Measurements from ENCODE around the gene CYP2E1.
"Not testable (repeated sequence)": the region's sequence is repeated elsewhere in the genome, so short reads cannot be mapped to it uniquely, and the experiment has no call there.

Gene CYP2E1

DNA sequence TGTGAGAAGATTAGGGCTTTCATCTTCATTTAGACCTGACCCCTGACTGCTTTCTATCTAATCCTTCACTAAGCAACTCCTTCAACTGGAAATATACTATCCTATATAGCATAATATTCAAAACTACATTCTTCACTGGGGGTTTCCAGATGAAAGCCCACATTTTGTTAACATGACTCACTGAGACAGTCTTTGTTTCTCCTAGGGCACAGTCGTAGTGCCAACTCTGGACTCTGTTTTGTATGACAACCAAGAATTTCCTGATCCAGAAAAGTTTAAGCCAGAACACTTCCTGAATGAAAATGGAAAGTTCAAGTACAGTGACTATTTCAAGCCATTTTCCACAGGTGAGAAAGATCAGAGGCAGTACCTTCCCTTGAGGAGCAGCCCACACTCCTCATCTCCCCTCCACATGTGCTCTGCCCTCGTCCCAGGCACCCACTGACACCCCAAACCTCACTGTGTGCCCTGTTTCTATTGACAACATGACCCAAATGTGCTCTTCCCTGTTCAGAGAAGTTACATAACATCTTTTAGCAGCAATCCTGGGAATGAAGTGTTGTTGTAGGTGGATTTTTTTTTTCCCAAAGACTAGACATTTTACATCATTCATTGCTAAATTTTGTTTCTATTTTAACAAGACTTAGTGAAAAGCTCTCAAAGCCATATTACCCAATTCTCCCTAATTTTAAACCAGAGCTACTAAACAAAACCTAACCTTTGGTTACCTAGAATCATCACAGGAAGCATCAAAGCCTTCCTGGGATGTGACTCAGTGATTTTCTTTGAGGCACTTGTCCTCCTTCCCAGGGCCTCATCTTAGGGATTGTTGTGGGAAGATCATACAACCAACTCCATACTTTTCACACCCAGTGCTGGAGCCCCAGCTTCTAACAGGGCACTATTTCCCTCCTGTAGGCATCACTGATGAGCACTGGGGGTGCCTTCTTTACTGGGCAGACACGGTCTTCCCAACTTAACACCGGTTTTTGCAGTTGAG is 10.7 kb downstream of the CYP2E1 start:
- no peak overlapping the region for H3K4me3 ChIP-seq (ENCODE audit: low read depth, low read length)
- TF ChIP-seq, protein P1, sequence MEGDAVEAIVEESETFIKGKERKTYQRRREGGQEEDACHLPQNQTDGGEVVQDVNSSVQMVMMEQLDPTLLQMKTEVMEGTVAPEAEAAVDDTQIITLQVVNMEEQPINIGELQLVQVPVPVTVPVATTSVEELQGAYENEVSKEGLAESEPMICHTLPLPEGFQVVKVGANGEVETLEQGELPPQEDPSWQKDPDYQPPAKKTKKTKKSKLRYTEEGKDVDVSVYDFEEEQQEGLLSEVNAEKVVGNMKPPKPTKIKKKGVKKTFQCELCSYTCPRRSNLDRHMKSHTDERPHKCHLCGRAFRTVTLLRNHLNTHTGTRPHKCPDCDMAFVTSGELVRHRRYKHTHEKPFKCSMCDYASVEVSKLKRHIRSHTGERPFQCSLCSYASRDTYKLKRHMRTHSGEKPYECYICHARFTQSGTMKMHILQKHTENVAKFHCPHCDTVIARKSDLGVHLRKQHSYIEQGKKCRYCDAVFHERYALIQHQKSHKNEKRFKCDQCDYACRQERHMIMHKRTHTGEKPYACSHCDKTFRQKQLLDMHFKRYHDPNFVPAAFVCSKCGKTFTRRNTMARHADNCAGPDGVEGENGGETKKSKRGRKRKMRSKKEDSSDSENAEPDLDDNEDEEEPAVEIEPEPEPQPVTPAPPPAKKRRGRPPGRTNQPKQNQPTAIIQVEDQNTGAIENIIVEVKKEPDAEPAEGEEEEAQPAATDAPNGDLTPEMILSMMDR (IDR thresholded peaks at IDR 0.05; ENCODE audit: low read depth, low read length, missing control alignments), result no peak
- DNase-seq (ENCODE audit: low read depth), result no peak

DNA sequence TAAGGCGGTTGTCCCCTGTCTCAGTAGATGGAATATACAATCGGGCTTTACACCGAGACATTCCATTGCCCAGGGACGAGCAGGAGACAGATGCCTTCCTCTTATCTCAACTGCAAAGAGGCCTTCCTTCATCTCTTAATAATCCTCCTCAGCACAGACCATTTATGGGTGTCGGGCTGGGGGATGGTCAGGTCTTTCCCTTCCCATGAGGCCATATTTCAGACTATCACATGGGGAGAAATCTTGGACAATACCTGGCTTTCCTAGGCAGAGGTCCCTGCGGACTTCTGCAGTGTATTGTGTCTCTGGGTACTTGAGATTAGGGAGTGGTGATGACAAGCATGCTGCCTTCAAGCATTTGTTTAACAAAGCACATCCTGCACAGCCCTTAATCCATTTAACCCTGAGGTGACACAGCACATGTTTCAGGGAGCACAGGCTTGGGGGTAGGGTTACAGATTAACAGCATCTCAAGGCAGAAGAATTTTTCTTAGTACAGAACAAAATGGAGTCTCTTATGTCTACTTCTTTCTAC is 14.3 kb downstream of the CYP2E1 start:
- not testable (repeated sequence) for DNase-seq (ENCODE audit: low read depth); H3K4me3 ChIP-seq (ENCODE audit: low read depth, low read length)

DNA sequence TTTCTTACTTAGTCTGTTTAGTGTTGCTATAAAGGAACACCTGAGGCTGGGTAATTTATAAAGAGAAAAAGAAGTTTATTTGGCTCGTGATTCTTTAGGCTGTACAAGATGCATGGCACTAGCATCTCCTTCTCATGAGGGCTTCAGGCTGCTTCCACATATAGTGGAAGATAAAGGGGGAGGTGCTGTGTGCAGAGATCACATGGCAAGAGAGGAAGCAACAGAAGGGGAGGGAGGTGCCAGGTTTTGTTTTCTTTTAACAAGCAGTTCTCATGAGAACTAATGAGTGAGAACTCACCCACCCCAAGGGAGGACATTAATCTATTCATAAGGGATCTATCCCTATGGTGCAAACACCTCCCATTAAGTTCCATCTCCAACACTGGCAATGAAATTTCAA is 17.3 kb downstream of the CYP2E1 start:
- no peak overlapping the region for H3K4me3 ChIP-seq (ENCODE audit: low read depth, low read length)
- TF ChIP-seq, protein P1 (IDR thresholded peaks at IDR 0.05; ENCODE audit: low read depth, low read length, missing control alignments), result no peak
- DNase-seq (ENCODE audit: low read depth), result no peak

DNA sequence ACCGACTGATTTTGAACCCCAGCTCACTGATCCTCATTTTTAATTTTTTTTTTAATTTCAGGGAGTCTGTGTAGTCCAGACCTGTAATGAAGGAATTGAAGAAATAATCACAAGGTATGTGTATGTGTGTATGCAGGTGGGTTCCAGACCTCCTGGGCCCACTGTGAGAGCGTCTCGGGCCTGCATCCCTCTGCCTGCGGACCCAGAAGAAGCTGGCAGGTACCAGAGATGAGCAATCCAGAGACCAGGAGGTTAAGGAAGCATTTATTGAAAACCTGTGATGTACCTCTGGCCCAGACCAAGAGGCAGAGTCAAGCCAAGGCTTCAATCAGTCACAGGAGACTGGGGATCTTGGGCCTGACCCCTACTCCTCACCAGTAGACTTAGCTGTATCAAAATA is 27.4 kb downstream of the CYP2E1 start:
- no peak overlapping the region for H3K4me3 ChIP-seq (ENCODE audit: low read depth, low read length)
- TF ChIP-seq, protein P1 (IDR thresholded peaks at IDR 0.05; ENCODE audit: low read depth, low read length, missing control alignments), result no peak
- DNase-seq (ENCODE audit: low read depth), result no peak

DNA sequence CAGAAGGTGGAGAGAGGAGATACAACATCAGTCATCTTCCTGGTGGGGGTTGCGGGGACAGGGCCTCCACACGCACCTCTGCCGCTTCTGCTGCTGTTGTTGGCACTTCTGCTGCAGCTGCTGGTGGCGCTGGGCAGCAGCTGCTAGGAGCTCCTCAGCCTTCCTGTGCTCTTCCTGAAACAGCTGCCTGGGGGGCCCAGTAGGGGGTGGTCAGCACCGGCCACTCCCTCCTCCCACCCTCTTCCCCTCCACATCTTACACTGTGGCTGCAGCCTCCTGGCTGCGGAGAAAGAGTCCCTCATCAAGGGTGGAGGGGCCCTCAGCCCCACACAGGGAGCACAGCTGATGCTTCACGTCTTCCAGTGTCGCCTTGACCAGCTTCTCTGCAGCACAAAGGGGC is 28.4 kb downstream of the CYP2E1 start:
- no peak for DNase-seq (ENCODE audit: low read depth)

DNA sequence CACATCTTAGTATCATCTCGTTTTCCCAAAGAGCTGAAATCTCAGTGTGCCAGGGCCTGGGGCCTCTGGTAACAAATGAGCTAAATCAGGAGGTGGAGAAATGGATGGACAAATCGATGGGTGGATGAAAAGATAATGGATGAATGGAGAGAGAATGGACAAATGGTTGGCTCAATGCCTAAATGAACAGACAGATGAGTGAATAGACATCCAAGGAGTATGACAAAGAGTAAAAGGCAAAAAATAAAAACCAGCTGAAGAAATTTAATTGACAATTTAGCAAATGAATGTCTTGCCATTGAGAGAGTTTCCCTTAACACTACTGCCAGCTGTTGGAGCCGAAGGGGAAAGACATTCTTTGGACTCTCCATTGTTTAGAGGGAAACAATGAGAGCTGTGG is 30.2 kb downstream of the CYP2E1 start:
- no peak for DNase-seq (ENCODE audit: low read depth)
- no peak overlapping the region for H3K4me3 ChIP-seq (ENCODE audit: low read depth, low read length)
- TF ChIP-seq, protein P1 (IDR thresholded peaks at IDR 0.05; ENCODE audit: low read depth, low read length, missing control alignments), result no peak

More for the DNA sequence above, 28.4 kb downstream of the CYP2E1 start:
- no peak overlapping the region for H3K4me3 ChIP-seq (ENCODE audit: low read depth, low read length)
- TF ChIP-seq, protein P1 (IDR thresholded peaks at IDR 0.05; ENCODE audit: low read depth, low read length, missing control alignments), result no peak

DNA sequence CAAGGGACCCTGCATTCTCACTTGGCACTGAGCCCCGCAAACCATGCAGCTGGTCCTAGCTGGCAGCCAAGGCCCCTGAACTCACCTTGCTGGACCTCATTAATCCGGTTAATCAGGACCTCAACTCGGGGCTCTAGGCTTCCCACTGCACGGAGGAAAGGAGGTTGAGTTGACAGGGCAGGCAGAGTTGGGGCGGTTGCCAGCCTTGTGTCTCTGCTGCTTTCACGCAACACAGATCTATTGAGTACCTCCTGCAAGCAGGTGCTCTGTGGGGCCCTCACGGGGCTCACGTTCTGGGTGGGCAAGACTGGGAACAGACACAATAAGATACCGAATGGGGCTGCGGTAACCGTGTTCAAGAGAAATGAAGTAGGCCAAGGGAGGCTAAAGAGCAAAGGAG is 32.1 kb downstream of the CYP2E1 start:
- TF ChIP-seq, protein P1 (IDR thresholded peaks at IDR 0.05; ENCODE audit: low read depth, low read length, missing control alignments), result no peak
- DNase-seq (ENCODE audit: low read depth), result no peak
- H3K4me3 ChIP-seq (ENCODE audit: low read depth, low read length), result no peak overlapping the region
